RCC 7860 (cell line): ENCODE measurements around the gene DIP2C.
"Not testable (repeated sequence)": the region's sequence is repeated elsewhere in the genome, so short reads cannot be mapped to it uniquely, and the experiment has no call there.

Experiments
- DNase-seq: peaks from one replicate; pipeline ENCODE4 v3.0.0-alpha.2; 2015; ENCODE audit warnings: low spot score
- FAIRE-seq: peaks from 2 replicates; lab custom pipeline; 2012; peaks lifted over from hg19 to GRCh38; lab: Jason Lieb, UNC

DIP2C gene

GRCh38 chr10:436911-437665 lies 252.4 kb downstream of the DIP2C start:
- FAIRE-seq (no peak), DNase-seq (no peak)

- FAIRE-seq (no peak), DNase-seq (no peak)
Measured at GRCh38 chr10:436013-436697, 253.3 kb downstream of the DIP2C start.

GRCh38 chr10:435397-435796 lies 254.1 kb downstream of the DIP2C start:
- DNase-seq, result no peak
- no peak for FAIRE-seq

GRCh38 chr10:429696-430095 lies 259.8 kb downstream of the DIP2C start:
- FAIRE-seq (no peak), DNase-seq (no peak)

- no peak for DNase-seq
- no peak for FAIRE-seq
Measured at GRCh38 chr10:427761-428519, 261.5 kb downstream of the DIP2C start.

GRCh38 chr10:425365-425764 lies 264.1 kb downstream of the DIP2C start:
- not testable (repeated sequence) for FAIRE-seq, DNase-seq

- not testable (repeated sequence) for DNase-seq, FAIRE-seq
Measured at GRCh38 chr10:424724-425123, 264.7 kb downstream of the DIP2C start.

GRCh38 chr10:423178-423577 lies 266.3 kb downstream of the DIP2C start:
- no peak for FAIRE-seq
- DNase-seq, result no peak

- FAIRE-seq (no peak), DNase-seq (no peak)
Measured at GRCh38 chr10:422675-423074, 266.8 kb downstream of the DIP2C start.

GRCh38 chr10:422241-422640 lies 267.2 kb downstream of the DIP2C start:
- FAIRE-seq (no peak), DNase-seq (no peak)

GRCh38 chr10:421170-421569 lies 268.3 kb downstream of the DIP2C start:
- DNase-seq, result no peak
- FAIRE-seq, result no peak

- FAIRE-seq (no peak), DNase-seq (no peak)
Measured at GRCh38 chr10:420154-421121, 269.0 kb downstream of the DIP2C start.

GRCh38 chr10:418894-419293 lies 270.6 kb downstream of the DIP2C start:
- FAIRE-seq (no peak), DNase-seq (no peak)

- FAIRE-seq (no peak), DNase-seq (no peak)
Measured at GRCh38 chr10:418226-418625, 271.2 kb downstream of the DIP2C start.

GRCh38 chr10:416091-416515 lies 273.4 kb downstream of the DIP2C start:
- DNase-seq, result no peak

GRCh38 chr10:413662-414071 lies 275.8 kb downstream of the DIP2C start:
- no peak for DNase-seq
- FAIRE-seq, result no peak

More at GRCh38 chr10:416091-416515, 273.4 kb downstream of the DIP2C start:
- FAIRE-seq, result no peak

- FAIRE-seq (no peak), DNase-seq (no peak)
Measured at GRCh38 chr10:412109-412508, 277.4 kb downstream of the DIP2C start.

- FAIRE-seq (no peak), DNase-seq (no peak)
Measured at GRCh38 chr10:411603-412002, 277.9 kb downstream of the DIP2C start.

GRCh38 chr10:409408-410040 lies 279.9 kb downstream of the DIP2C start:
- DNase-seq (no peak), FAIRE-seq (no peak)

- FAIRE-seq (no peak), DNase-seq (no peak)
Measured at GRCh38 chr10:408236-408635, 281.2 kb downstream of the DIP2C start.
